ENCODE measurements around the gene SLC22A1.

DNA sequence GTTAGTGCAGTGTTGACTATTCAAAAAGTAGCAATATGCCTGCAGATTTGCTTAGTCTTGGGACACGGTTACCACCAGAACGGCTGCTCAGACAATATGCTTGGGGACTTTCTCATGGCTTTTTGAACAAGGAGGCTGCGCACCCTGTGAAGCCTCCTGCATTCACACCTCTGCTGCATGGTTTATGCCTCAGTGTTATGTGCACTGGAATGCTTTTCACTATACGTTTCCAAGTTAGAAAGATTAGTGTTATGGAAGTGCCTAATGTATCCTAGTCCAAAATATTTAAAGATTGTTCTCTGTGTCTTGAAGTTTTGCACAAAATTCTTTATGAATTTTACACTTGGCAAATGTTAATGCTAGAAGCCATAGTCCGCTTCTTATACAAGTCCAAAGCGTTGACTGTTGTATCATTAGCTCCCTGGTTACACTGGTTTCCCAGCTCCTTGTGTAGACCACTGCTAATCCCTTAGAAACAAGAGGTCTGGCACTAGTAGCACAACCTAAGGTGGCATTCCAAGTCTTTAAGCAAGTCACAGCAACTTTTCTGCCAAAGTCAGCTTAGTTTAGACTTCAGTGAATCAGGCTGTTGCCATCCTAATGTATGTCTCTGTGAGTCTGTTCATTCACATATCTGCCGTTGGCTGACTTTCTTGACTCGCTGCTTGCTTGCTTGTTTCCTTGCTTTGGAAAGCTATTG, 26.3 kb upstream of the SLC22A1 start:
- TF ChIP-seq, protein P1, sequence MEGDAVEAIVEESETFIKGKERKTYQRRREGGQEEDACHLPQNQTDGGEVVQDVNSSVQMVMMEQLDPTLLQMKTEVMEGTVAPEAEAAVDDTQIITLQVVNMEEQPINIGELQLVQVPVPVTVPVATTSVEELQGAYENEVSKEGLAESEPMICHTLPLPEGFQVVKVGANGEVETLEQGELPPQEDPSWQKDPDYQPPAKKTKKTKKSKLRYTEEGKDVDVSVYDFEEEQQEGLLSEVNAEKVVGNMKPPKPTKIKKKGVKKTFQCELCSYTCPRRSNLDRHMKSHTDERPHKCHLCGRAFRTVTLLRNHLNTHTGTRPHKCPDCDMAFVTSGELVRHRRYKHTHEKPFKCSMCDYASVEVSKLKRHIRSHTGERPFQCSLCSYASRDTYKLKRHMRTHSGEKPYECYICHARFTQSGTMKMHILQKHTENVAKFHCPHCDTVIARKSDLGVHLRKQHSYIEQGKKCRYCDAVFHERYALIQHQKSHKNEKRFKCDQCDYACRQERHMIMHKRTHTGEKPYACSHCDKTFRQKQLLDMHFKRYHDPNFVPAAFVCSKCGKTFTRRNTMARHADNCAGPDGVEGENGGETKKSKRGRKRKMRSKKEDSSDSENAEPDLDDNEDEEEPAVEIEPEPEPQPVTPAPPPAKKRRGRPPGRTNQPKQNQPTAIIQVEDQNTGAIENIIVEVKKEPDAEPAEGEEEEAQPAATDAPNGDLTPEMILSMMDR (IDR thresholded peaks at IDR 0.05; ENCODE audit: low read depth, low read length), result no peak
- TF ChIP-seq EZH2phosphoT487 (IDR thresholded peaks at IDR 0.05; ENCODE audit: low read depth), result no peak
